Gastroesophageal sphincter (tissue), 3 donors: ENCODE measurements around the gene USP16.

Source experiments
- POLR2A ChIP-seq, 2 donors: fragments of 450-650 bp; IDR thresholded peaks; one replicate each; pipeline ENCODE4 v1.6.1; 2017; ENCODE audit warnings: antibody characterized with exemption in 2 of 2, mild to moderate bottlenecking in 2 of 2, moderate library complexity in 1 of 2
- TF ChIP-seq, protein P1 (sequence below), 4 experiments: fragments of 200-600 bp in 2 of 4; fragments of 450-650 bp in 2 of 4; sonication (generic) in 1 of 4; IDR thresholded peaks; one replicate each; pipeline ENCODE4 v1.5.1; 2017 to 2019; ENCODE audit warnings: antibody characterized with exemption in 4 of 4, mild to moderate bottlenecking in 2 of 4, moderate library complexity in 2 of 4

DNA sequence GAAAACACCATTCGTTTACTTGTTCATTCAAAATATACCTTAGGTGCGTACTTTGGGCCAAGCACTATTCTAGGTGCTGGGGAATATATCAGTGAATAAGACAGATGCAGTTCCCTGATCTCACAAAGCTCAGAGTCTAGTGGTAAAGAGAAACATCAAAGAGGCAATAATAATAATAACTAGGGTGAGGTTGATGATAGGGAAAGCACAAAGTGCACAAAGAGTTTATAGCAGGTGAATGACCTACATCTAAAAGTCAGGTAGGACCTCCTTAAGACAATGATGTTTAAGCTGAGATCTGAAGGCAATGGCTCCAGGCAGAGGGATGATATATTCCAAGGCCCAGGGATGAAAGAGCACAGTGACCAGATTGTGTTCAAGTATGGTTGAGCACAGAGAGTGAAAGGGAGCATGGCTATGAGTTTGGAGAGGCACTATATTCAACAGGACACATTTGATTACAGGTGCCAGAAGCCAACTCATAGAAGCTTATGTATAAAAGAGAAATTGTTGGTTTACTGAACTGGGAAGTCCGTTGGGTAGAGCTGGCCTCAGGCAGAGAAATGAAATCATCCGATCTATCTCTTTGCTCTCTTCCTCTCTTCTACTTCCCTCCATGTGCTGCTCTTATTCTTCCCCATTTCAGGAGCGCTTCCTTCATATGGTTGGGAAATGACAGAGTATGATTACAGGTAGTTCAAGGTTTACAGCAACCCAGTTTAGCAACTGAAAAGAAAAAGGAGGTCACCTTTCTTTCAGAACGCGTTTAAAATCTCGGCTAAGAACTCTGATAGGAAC lies 71.9 kb downstream of the USP16 start:
- TF ChIP-seq, protein P1, sequence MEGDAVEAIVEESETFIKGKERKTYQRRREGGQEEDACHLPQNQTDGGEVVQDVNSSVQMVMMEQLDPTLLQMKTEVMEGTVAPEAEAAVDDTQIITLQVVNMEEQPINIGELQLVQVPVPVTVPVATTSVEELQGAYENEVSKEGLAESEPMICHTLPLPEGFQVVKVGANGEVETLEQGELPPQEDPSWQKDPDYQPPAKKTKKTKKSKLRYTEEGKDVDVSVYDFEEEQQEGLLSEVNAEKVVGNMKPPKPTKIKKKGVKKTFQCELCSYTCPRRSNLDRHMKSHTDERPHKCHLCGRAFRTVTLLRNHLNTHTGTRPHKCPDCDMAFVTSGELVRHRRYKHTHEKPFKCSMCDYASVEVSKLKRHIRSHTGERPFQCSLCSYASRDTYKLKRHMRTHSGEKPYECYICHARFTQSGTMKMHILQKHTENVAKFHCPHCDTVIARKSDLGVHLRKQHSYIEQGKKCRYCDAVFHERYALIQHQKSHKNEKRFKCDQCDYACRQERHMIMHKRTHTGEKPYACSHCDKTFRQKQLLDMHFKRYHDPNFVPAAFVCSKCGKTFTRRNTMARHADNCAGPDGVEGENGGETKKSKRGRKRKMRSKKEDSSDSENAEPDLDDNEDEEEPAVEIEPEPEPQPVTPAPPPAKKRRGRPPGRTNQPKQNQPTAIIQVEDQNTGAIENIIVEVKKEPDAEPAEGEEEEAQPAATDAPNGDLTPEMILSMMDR (IDR thresholded peaks at IDR 0.05), result no peak
- TF ChIP-seq POLR2A (IDR thresholded peaks at IDR 0.05), result no peak
